Suppressor macrophage treated with lipopolysaccharide for 4 hours (primary cell): ENCODE results near the gene CTNNA3.
"Not testable (repeated sequence)": the region's sequence is repeated elsewhere in the genome, so short reads cannot be mapped to it uniquely, and the experiment has no call there.

Source experiments
- DNase-seq: peaks from one replicate; pipeline ENCODE4 v3.0.0-alpha.2; 2020

CTNNA3 gene

GRCh38 chr10:67599597-67599996 is 96.4 kb downstream of the CTNNA3 start:
- DNase-seq: no peak

DNA sequence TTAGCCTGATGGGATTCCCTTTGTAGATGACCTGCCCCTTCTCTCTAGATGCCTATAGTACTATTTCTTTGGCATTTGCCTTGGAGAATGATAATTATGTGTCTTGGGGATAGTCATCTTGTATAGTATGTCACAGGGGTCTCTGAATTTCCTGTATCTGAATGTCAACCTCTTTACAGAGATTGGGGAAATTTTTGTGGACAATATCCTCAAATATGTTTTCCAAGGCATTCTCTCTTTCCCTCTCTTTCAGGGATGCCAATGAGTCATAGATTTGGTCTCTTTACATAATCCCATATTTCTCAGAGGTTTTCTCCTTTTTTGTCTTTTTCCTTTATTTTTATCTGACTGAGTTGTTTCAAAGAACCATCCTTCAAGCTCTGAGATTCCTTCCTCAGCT is 99.4 kb downstream of the CTNNA3 start:
- DNase-seq: no peak

DNA sequence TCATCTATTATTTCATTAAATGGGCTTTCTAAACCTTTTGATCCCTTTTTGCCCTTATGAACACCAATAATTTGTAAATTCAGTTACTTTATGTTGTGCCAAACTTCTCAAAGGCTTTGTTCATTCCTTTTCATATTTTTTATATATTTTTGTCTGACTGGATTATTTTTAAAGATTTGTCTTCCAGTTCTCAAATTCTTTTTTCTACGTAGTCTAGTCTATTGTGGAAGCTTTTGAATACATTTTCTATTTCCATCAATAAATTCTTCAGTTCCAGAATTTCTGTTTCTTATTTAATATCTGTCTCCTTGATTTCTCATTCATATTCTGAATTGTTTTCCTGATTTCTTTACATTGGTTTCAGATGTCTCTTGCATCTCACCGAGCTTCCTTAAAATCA is 108.2 kb downstream of the CTNNA3 start:
- DNase-seq: no peak

GRCh38 chr10:67575532-67575931 is 120.5 kb downstream of the CTNNA3 start:
- no peak for DNase-seq

- DNase-seq: no peak
Observed at GRCh38 chr10:67573484-67573883, 122.5 kb downstream of the CTNNA3 start.

DNA sequence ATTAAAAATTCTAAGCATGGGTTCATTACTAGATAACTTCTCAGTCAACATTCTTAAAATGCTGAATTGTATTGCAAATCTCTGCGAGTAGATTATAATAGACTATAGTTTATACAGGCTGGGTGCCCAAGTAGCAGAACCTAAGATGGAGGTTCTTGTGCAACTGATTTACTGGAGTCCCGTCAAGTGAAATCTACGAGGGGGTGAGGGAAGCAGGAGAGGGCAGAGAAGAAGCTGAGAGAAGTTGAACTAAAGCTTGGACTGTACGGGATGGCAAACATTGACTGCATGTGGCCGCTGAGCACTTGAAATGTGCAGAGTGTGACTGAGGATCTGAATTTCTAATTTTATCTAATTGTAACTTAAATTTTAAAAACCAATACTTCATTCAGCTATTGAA is 124.5 kb downstream of the CTNNA3 start:
- DNase-seq: no peak

- not testable (repeated sequence) for DNase-seq
Observed at GRCh38 chr10:67558311-67558710, 137.7 kb downstream of the CTNNA3 start.

DNA sequence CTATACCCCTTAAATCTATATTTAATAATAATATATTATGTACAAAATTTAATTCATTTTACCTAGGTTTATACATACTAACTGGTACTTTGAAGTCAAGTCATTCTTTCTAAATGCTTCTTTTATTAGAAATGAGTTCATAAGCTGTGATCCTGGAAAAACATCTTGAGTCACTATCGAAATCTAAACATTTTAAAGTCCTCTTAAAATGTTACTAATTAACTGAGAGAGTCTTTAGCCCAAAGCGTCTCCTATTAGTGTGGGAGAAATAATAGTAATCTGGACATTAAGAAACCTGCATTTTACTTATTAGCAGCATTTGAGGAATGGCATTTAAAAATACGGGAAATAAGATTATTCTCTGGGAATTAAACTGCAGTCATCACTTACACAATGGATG is 142.7 kb downstream of the CTNNA3 start:
- DNase-seq: no peak

GRCh38 chr10:67550838-67551402 is 145.1 kb downstream of the CTNNA3 start:
- no peak for DNase-seq

GRCh38 chr10:67550046-67550445 is 145.9 kb downstream of the CTNNA3 start:
- no peak for DNase-seq

- DNase-seq: no peak
Observed at GRCh38 chr10:67549390-67549789, 146.6 kb downstream of the CTNNA3 start.

DNA sequence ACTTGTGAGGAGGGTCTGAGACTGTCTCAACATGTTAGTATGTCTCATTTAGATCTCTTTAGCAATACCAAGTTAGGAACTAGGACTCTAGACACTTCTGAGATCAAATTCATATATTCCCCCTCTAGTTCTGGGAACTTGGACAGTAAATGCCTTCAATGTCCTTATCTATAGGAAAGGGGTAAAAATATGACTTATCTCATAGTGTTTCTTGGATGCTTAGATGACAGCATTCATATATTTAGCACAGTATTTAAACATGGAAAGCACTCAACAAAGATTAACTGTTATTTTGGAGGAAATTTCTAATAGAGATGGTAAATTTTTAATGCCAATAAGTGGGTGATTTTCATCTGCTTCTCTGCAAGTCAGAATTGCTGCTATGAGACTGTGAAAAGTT is 154.6 kb downstream of the CTNNA3 start:
- no peak for DNase-seq

- no peak for DNase-seq
Observed at GRCh38 chr10:67539312-67539711, 156.7 kb downstream of the CTNNA3 start.

GRCh38 chr10:67537906-67538305 is 158.1 kb downstream of the CTNNA3 start:
- no peak for DNase-seq

- no peak for DNase-seq
Observed at GRCh38 chr10:67533376-67533775, 162.6 kb downstream of the CTNNA3 start.

DNA sequence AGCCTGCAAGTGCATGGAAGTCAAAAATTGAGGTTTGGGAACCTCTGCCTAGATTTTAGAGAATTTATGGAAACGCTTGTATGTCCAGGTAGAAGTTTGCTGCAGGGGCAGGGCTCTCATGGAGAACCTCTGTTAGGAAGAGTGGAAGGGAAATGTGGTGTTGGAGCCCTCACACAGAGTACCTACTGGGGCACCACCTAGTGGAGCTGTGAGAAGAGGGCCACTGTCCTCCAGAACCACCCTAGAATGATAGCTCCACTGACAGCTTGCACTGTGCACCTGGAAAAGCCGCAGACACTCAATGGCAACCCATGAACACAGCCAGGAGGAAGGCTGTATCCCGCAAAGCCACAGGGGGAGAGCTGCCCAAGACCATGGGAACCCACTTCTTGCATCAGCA is 165.0 kb downstream of the CTNNA3 start:
- DNase-seq: not testable (repeated sequence)

- no peak for DNase-seq
Observed at GRCh38 chr10:67527351-67527750, 168.6 kb downstream of the CTNNA3 start.

DNA sequence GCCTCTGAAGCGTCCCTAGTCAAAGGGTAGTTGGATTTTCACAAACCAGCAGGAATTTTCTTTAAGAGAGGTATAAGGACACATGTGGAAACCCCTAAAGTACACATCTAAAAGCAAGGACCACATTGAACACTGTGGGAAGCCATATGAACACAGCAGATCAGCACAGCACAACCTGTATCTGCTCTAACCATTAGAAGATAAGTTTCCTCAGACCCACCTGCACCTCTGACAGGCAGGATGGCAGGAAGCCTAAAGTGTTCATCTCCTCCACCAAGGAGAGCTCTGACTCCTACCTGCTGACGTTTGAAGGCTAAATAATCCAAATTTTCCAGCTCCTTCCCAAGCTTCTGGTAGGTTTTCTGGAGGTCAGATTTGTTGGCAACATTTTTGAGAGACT is 174.4 kb downstream of the CTNNA3 start:
- DNase-seq: no peak

GRCh38 chr10:67520924-67521520 is 175.0 kb downstream of the CTNNA3 start:
- DNase-seq: peak; percentile 40

DNA sequence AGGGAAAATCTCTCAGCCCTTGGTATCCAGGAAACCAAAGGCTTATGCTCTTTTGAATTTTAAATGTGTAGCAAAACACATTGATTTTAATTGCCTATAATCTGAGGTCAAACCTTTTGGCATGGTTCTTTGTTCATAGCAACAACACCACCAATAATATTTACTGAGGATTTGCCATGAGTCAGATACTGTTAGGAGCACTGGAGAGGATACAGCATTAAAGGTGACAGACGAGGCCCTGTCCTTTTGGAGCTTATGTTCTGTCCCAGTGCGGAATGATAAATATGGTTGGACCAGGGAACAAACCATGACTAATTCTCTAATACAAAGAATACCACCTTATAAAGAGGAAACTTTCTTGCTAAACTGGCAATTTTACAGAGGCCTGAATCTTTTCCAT is 176.6 kb downstream of the CTNNA3 start:
- DNase-seq: no peak

- DNase-seq: no peak
Observed at GRCh38 chr10:67518756-67519155, 177.2 kb downstream of the CTNNA3 start.

DNA sequence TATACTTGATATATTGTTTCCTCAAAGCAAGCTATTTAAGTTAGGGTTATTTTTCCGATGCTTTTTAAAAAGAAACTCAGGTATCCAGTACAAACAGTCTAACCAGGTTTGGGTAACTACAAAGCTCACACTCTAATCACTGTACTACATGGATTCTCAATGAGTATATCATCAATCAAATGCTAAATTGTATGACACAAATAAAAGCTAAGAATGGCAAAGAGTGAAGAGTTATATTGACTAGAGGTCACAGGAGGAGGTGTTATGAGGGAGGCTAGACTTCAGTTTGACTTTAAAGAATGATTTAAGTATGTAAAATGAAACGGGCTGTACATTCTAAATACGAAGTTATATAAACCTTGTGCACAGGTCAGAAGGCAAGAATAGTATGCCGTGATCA is 178.0 kb downstream of the CTNNA3 start:
- DNase-seq: no peak

- DNase-seq: no peak
Observed at GRCh38 chr10:67506757-67507091, 189.3 kb downstream of the CTNNA3 start.

DNA sequence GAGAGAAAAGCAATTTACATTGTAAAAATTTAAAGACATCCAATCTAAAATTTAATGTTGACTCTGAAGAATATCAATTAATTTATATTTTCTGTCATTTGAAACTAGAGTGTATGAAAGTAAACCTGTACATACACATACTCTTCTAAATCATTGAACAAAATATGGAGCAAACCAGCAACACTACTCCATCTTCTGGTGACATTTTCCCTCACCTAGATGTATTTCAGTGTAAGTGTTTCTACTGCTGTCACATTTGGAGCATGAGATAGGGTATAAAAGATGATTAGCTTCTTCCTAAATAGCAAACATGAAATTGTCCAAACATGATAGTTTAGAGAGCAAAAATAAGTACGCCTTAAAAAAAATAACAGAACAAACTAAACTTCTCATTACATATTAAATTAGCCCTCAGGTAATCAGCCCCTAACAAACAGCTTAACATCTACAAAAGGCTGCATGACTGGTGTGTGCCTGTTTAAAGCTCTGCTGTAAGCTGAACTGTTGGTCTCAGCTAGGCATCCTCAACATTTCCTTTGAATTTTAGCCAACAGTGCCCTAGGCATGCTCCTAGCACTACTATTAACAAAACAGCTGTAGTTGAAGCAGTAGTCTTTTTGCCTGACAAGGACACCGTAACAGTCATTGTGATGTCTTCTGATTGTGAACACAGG is 189.8 kb downstream of the CTNNA3 start:
- DNase-seq: no peak
